HCT116 (cell line): ENCODE measurements around the gene CHST3. TPM values are rescaled to one million over a fixed set of nuclear protein-coding genes. Genes with fewer than 3 reads are reported as not detected.

Experiments used
- ATAC-seq: fragments of 200-7000 bp; cut with Tn5 transposase; 2 replicates; pipeline ENCODE4 v1.9.1; 2020; ENCODE audit warnings: mild to moderate bottlenecking, moderate library complexity
- BruUV-seq: library from RNA; stranded (reverse); fragments of 400-500 nt; replicated peaks from 2 replicates; lab custom pipeline; 2021; lab: Mats Ljungman, UMichigan
- CTCF ChIA-PET: fragments of 300-600 bp; sonication (Branson Sonifier 250); formaldehyde crosslinking; loops from one replicate; lab custom pipeline; 2021; ENCODE audit warnings: antibody characterized with exemption; lab: Charles Lee
- POLR2A ChIA-PET: fragments of 300-600, 350-600 bp; sonication (Branson Sonifier 250); formaldehyde crosslinking; loops from one replicate; lab custom pipeline; 2021; ENCODE audit warnings: antibody characterized with exemption; lab: Charles Lee
- RAD21 ChIA-PET, 2 experiments: fragments of 300-600 bp; sonication (Branson Sonifier 250); formaldehyde crosslinking; loops; one replicate each; lab custom pipeline; 2023; ENCODE audit warnings: low total read pairs in 2 of 2; ENCODE audit not compliant: uncharacterized antibody in 2 of 2, unreplicated experiment in 2 of 2, low non-redundant PET in 1 of 2; lab: Charles Lee
- DNase-seq: peaks from one replicate; pipeline ENCODE4 v3.0.0-alpha.2; 2010; ENCODE audit warnings: low read depth, low spot score
- H2AFZ ChIP-seq: fragments of 200-600 bp; shearing (Covaris generic), sonication (generic); 2 replicates; pipeline ENCODE4 v1.6.1; 2017; ENCODE audit warnings: low read depth, mixed run types, mixed read lengths, antibody characterized with exemption, low read length; ENCODE audit not compliant: poor library complexity, severe bottlenecking
- H3K27ac ChIP-seq: 2 replicates; pipeline ENCODE4 v1.5.1; 2012; ENCODE audit warnings: low read depth, low read length
- H3K27me3 ChIP-seq: fragments of 200-600 bp; sonication (generic); 2 replicates; pipeline ENCODE4 v1.6.1; 2016; ENCODE audit warnings: mixed run types, low read length, mixed read lengths; ENCODE audit not compliant: insufficient read depth
- H3K36me3 ChIP-seq, 2 experiments: fragments of 200-500 bp in 1 of 2; fragments of 200-600 bp in 1 of 2; sonication (Bioruptor generic) in 1 of 2; sonication (generic) in 1 of 2; 2 replicates each; pipeline versions ENCODE4 v1.5.1 to v1.6.1; 2014 to 2016; ENCODE audit warnings: low read length in 2 of 2, inconsistent platforms in 1 of 2, mixed read lengths in 1 of 2, mixed run types in 1 of 2; ENCODE audit not compliant: insufficient read depth in 2 of 2, control insufficient read depth in 1 of 2
- H3K4me1 ChIP-seq, 2 experiments: fragments of 200-600 bp in 1 of 2; sonication (generic) in 1 of 2; 2 replicates each; pipeline versions ENCODE4 v1.5.1 to v1.6.1; 2012 to 2017; ENCODE audit warnings: low read length in 2 of 2, inconsistent platforms in 1 of 2, mild to moderate bottlenecking in 1 of 2, mixed read lengths in 1 of 2, mixed run types in 1 of 2, moderate library complexity in 1 of 2; ENCODE audit not compliant: insufficient read depth in 2 of 2, control insufficient read depth in 1 of 2
- H3K4me2 ChIP-seq: fragments of 200-600 bp; sonication (generic); 2 replicates; pipeline ENCODE4 v1.6.1; 2017; ENCODE audit warnings: mixed run types, low read length, mixed read lengths
- H3K4me3 ChIP-seq, 2 experiments: fragments of 200-600 bp in 1 of 2; sonication (generic) in 1 of 2; replicated peaks in 1 of 2; 2 replicates each; pipeline ENCODE4 v1.5.1; 2011 to 2016; ENCODE audit warnings: low read length in 2 of 2, control low read depth in 1 of 2, low read depth in 1 of 2, mild to moderate bottlenecking in 1 of 2, mixed read lengths in 1 of 2, mixed run types in 1 of 2
- H3K79me2 ChIP-seq: fragments of 200-600 bp; sonication (generic); 2 replicates; pipeline ENCODE4 v1.6.1; 2017; ENCODE audit warnings: mild to moderate bottlenecking, mixed run types, low read length, moderate library complexity, mixed read lengths; ENCODE audit not compliant: insufficient read depth
- H3K9ac ChIP-seq: fragments of 200-600 bp; sonication (generic); 2 replicates; pipeline ENCODE4 v1.6.1; 2016; ENCODE audit warnings: low read length, mixed read lengths
- H3K9me2 ChIP-seq: fragments of 200-600 bp; sonication (generic), shearing (Covaris generic); 2 replicates; pipeline ENCODE4 v1.6.1; 2017; ENCODE audit warnings: mixed run types, mild to moderate bottlenecking, moderate library complexity; ENCODE audit not compliant: insufficient read depth
- H3K9me3 ChIP-seq, 2 experiments: fragments of 200-500 bp in 1 of 2; fragments of 200-600 bp in 1 of 2; sonication (Bioruptor generic) in 1 of 2; sonication (generic) in 1 of 2; 2 replicates each; pipeline ENCODE4 v1.6.1; 2014 to 2017; ENCODE audit warnings: low read length in 2 of 2, mixed read lengths in 2 of 2, inconsistent platforms in 1 of 2, low read depth in 1 of 2, mild to moderate bottlenecking in 1 of 2, mixed run types in 1 of 2, moderate library complexity in 1 of 2; ENCODE audit not compliant: control insufficient read depth in 1 of 2, insufficient read depth in 1 of 2
- H4K20me1 ChIP-seq: fragments of 200-600 bp; sonication (generic), shearing (Covaris generic); 2 replicates; pipeline ENCODE4 v1.6.1; 2017; ENCODE audit warnings: mixed run types, mild to moderate bottlenecking, moderate library complexity; ENCODE audit not compliant: insufficient read depth
- CBX3 ChIP-seq: IDR thresholded peaks from 2 replicates; pipeline ENCODE4 v1.6.1; 2012; ENCODE audit warnings: low read depth
- EZH2 ChIP-seq: fragments of 200-600 bp; sonication (generic); IDR thresholded peaks from 2 replicates; pipeline ENCODE4 v1.6.1; 2017; ENCODE audit warnings: antibody characterized with exemption, mixed run types
- EZH2phosphoT487 ChIP-seq: fragments of 200-600 bp; IDR thresholded peaks from 2 replicates; pipeline ENCODE4 v1.6.1; 2018; ENCODE audit warnings: antibody characterized with exemption, borderline replicate concordance
- POLR2A ChIP-seq: IDR thresholded peaks from 2 replicates; pipeline ENCODE4 v1.7.0; 2011; ENCODE audit warnings: borderline replicate concordance; ENCODE audit not compliant: insufficient read depth, insufficient read length; ENCODE audit errors: extremely low read depth
- POLR2AphosphoS5 ChIP-seq: IDR thresholded peaks from 2 replicates; pipeline ENCODE4 v1.6.1; 2011; ENCODE audit warnings: mild to moderate bottlenecking, low read depth, low read length, moderate library complexity
- ZNF274 ChIP-seq: fragments of 200-500 bp; sonication (Bioruptor generic); IDR thresholded peaks from 2 replicates; pipeline ENCODE4 v1.6.1; 2014; ENCODE audit warnings: mild to moderate bottlenecking, low read depth, low read length, inconsistent platforms
- intact Hi-C: fragments of 100-400 bp; cut with micrococcal nuclease; formaldehyde crosslinking; loops from 2 replicates; pipeline ENCODE4 v1.10.0; 2022
- total RNA-seq: library from RNA; stranded (reverse); gene quantifications from one replicate; pipeline ENCODE4 v1.2.1, GENCODE V29; 2021; ENCODE audit not compliant: unreplicated experiment
- TF ChIP-seq, protein P1 (sequence below): IDR thresholded peaks from 2 replicates; pipeline ENCODE4 v1.6.1; 2011; ENCODE audit warnings: mild to moderate bottlenecking, low read length, moderate library complexity; ENCODE audit not compliant: insufficient replicate concordance; ENCODE audit errors: extremely low read depth
- TF ChIP-seq, protein P2 (sequence below): IDR thresholded peaks from 2 replicates; pipeline ENCODE4 v1.6.1; 2012
- TF ChIP-seq, protein P3 (sequence below): IDR thresholded peaks from 2 replicates; pipeline ENCODE4 v1.6.1; 2012
- TF ChIP-seq, protein P4 (sequence below), 3 experiments: fragments of 200-600 bp in 1 of 3; sonication (generic) in 1 of 3; IDR thresholded peaks in 2 of 3; conservative IDR thresholded peaks in 1 of 3; 2 replicates each; pipeline ENCODE4 v1.5.1; 2012 to 2017; ENCODE audit warnings: low read depth in 2 of 3, low read length in 2 of 3, antibody characterized with exemption in 1 of 3, borderline replicate concordance in 1 of 3, control low read depth in 1 of 3, mild to moderate bottlenecking in 1 of 3, mixed read lengths in 1 of 3, mixed run types in 1 of 3, moderate library complexity in 1 of 3; ENCODE audit not compliant: insufficient read depth in 1 of 3

Gene CHST3
- total RNA-seq, 1 experiment from 2014 or later = 10.6 TPM

DNA sequence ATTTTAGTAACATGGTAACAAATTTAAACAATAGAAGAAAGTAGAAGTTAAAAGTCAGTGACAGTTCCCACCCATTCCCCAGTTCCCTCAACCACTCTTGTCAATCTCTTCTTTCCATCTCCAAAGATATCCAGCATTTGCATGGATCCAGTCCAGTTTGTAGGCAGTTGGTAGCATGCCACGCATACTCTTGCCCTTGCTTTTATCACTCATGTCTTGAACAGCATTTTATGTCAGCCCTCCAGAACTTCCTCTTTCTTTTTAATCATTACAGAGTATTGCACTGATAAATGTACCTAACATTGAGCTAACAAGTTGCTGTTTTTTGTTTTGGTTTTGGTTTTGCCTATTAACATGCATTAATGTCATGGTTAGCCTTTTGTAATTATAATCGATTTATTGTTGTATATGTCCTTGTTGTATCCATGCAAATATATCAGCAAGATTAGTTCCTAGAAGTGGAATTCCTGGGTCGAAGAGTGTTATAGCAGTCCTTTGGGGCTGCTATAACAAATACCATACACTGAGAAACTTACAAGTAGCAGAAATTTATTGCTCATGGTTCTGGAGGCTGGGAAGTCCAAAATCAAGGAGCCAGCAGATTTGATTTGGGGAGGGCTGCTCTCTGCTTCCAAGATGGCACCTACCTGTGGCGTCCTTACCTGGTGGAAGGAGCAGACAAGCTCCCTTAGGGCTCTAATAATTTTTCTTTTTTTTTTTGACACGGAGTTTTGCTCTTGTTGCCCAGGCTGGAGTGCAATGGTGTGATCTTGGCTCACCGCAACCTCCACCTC is 25.7 kb downstream of the CHST3 start:
- Histone ChIP-seq H3K4me2 (no peak overlapping the region), H3K4me3 (no peak overlapping the region), H3K27ac (no peak overlapping the region), H3K27me3 (no peaks in the 10 kb centered on the region), H3K79me2 (peaks cover 15% of the 10 kb centered on the region), H2AFZ (no peak overlapping the region), H4K20me1 (no peaks in the 10 kb centered on the region), H3K36me3 (no peaks in the 10 kb centered on the region; a peak in 1 of 4 replicates), H3K9me3 (peaks cover 0 to 12% of the 10 kb centered on the region in 2 experiments; a peak in 1 of 4 replicates), H3K9me2 (no peaks in the 10 kb centered on the region), H3K4me1 (no peaks in the 10 kb centered on the region), H3K9ac (no peak overlapping the region)
- no peak for ATAC-seq
- BruUV-seq = no TSS peak
- RAD21 ChIA-PET = no interaction called here
- CTCF ChIA-PET = no interaction called here
- intact Hi-C loops = no loop called here
- POLR2A ChIA-PET = no interaction called here
- TF ChIP-seq EZH2phosphoT487 (no peak), EZH2 (no peak), POLR2AphosphoS5 (no peak), ZNF274 (no peak), CBX3 (no peak), POLR2A (no peak)
- TF ChIP-seq, protein P1, sequence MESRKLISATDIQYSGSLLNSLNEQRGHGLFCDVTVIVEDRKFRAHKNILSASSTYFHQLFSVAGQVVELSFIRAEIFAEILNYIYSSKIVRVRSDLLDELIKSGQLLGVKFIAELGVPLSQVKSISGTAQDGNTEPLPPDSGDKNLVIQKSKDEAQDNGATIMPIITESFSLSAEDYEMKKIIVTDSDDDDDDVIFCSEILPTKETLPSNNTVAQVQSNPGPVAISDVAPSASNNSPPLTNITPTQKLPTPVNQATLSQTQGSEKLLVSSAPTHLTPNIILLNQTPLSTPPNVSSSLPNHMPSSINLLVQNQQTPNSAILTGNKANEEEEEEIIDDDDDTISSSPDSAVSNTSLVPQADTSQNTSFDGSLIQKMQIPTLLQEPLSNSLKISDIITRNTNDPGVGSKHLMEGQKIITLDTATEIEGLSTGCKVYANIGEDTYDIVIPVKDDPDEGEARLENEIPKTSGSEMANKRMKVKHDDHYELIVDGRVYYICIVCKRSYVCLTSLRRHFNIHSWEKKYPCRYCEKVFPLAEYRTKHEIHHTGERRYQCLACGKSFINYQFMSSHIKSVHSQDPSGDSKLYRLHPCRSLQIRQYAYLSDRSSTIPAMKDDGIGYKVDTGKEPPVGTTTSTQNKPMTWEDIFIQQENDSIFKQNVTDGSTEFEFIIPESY = no peak
- TF ChIP-seq, protein P2, sequence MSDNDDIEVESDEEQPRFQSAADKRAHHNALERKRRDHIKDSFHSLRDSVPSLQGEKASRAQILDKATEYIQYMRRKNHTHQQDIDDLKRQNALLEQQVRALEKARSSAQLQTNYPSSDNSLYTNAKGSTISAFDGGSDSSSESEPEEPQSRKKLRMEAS = no peak
- TF ChIP-seq, protein P3, sequence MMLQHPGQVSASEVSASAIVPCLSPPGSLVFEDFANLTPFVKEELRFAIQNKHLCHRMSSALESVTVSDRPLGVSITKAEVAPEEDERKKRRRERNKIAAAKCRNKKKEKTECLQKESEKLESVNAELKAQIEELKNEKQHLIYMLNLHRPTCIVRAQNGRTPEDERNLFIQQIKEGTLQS = no peak
- TF ChIP-seq, protein P4, sequence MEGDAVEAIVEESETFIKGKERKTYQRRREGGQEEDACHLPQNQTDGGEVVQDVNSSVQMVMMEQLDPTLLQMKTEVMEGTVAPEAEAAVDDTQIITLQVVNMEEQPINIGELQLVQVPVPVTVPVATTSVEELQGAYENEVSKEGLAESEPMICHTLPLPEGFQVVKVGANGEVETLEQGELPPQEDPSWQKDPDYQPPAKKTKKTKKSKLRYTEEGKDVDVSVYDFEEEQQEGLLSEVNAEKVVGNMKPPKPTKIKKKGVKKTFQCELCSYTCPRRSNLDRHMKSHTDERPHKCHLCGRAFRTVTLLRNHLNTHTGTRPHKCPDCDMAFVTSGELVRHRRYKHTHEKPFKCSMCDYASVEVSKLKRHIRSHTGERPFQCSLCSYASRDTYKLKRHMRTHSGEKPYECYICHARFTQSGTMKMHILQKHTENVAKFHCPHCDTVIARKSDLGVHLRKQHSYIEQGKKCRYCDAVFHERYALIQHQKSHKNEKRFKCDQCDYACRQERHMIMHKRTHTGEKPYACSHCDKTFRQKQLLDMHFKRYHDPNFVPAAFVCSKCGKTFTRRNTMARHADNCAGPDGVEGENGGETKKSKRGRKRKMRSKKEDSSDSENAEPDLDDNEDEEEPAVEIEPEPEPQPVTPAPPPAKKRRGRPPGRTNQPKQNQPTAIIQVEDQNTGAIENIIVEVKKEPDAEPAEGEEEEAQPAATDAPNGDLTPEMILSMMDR (IDR thresholded peaks at IDR 0.05 in 2 of 3, conservative IDR thresholded peaks at IDR 0.05 in 1 of 3; ENCODE audit: borderline replicate concordance in 1 of 3, insufficient read depth in 1 of 3, low read depth in 2 of 3, low read length in 2 of 3) = no peak
- no peak for DNase-seq
